Liver (tissue), 9 donors: Measurements from ENCODE around the gene VIM. TPM values are rescaled to one million over a fixed set of nuclear protein-coding genes. Genes with fewer than 3 reads are reported as not detected.

ENCODE experiments used
- DNase-seq: peaks from one replicate; pipeline ENCODE4 v3.0.0-alpha.2; 2017; ENCODE audit warnings: low spot score
- H3K27ac ChIP-seq, 2 donors: one replicate each; pipeline ENCODE4 v1.7.0; 2013; ENCODE audit warnings: inconsistent platforms in 2 of 2, low read length in 2 of 2, control low read depth in 1 of 2, low read depth in 1 of 2, mild to moderate bottlenecking in 1 of 2
- H3K27me3 ChIP-seq, 4 donors: one replicate each; pipeline versions ENCODE4 v1.6.1 to v1.7.0; 2013; ENCODE audit warnings: low read length in 3 of 4, inconsistent platforms in 1 of 4, mild to moderate bottlenecking in 1 of 4, moderate library complexity in 1 of 4; ENCODE audit not compliant: control insufficient read depth in 4 of 4, insufficient read depth in 4 of 4
- H3K36me3 ChIP-seq, 4 donors: one replicate each; pipeline versions ENCODE4 v1.6.1 to v1.7.0; 2013; ENCODE audit warnings: low read length in 3 of 4, mild to moderate bottlenecking in 3 of 4, low read depth in 1 of 4, moderate library complexity in 1 of 4; ENCODE audit not compliant: control insufficient read depth in 4 of 4, insufficient read depth in 3 of 4
- H3K4me1 ChIP-seq, 4 donors: one replicate each; pipeline versions ENCODE4 v1.6.1 to v1.7.0; 2013; ENCODE audit warnings: low read length in 3 of 4, mild to moderate bottlenecking in 3 of 4, moderate library complexity in 1 of 4; ENCODE audit not compliant: control insufficient read depth in 4 of 4, insufficient read depth in 4 of 4
- H3K4me3 ChIP-seq, 3 donors: one replicate each; pipeline versions ENCODE4 v1.6.1 to v1.7.0; 2013; ENCODE audit warnings: low read length in 3 of 3, control low read depth in 1 of 3, low read depth in 1 of 3, mild to moderate bottlenecking in 1 of 3
- H3K9ac ChIP-seq, 2 donors: one replicate each; pipeline ENCODE4 v1.7.0; 2013; ENCODE audit warnings: low read length in 2 of 2, mild to moderate bottlenecking in 2 of 2, moderate library complexity in 2 of 2, control low read depth in 1 of 2, low read depth in 1 of 2
- H3K9me3 ChIP-seq, 4 donors: one replicate each; pipeline versions ENCODE4 v1.6.1 to v1.7.0; 2013; ENCODE audit warnings: low read length in 3 of 4; ENCODE audit not compliant: control insufficient read depth in 4 of 4
- ATF3 ChIP-seq: IDR thresholded peaks from 2 replicates; pipeline ENCODE4 v1.6.1; 2016; ENCODE audit warnings: antibody characterized with exemption
- CTCF ChIP-seq: fragments of 150-350 bp; IDR thresholded peaks from 2 replicates; pipeline ENCODE4 v1.5.1; 2017; ENCODE audit warnings: improper control_type of control experiment, low read depth, low read length; ENCODE audit not compliant: missing input control
- EGR1 ChIP-seq, 2 donors: IDR thresholded peaks; 2 replicates each; pipeline ENCODE4 v1.6.1; 2016 to 2018; ENCODE audit warnings: antibody characterized with exemption in 2 of 2, low read depth in 2 of 2
- FOXA1 ChIP-seq: IDR thresholded peaks from 2 replicates; pipeline ENCODE4 v1.6.1; 2016; ENCODE audit warnings: antibody characterized with exemption
- FOXA2 ChIP-seq: IDR thresholded peaks from 2 replicates; pipeline ENCODE4 v1.6.1; 2016; ENCODE audit warnings: antibody characterized with exemption
- GABPA ChIP-seq, 2 donors: IDR thresholded peaks in 1 of 2; conservative IDR thresholded peaks in 1 of 2; 2 replicates each; pipeline ENCODE4 v1.6.1; 2016; ENCODE audit warnings: antibody characterized with exemption in 2 of 2, mild to moderate bottlenecking in 1 of 2, moderate library complexity in 1 of 2
- HNF4A ChIP-seq, 2 donors: conservative IDR thresholded peaks; 2 replicates each; pipeline ENCODE4 v1.6.1; 2016; ENCODE audit warnings: antibody characterized with exemption in 2 of 2, mild to moderate bottlenecking in 2 of 2
- HNF4G ChIP-seq: IDR thresholded peaks from 2 replicates; pipeline ENCODE4 v1.6.1; 2016; ENCODE audit warnings: antibody characterized with exemption
- JUND ChIP-seq, 2 donors: IDR thresholded peaks; 2 replicates each; pipeline ENCODE4 v1.6.1; 2016; ENCODE audit warnings: antibody characterized with exemption in 2 of 2
- MAX ChIP-seq: IDR thresholded peaks from 2 replicates; pipeline ENCODE4 v1.6.1; 2016; ENCODE audit warnings: antibody characterized with exemption
- NR2F2 ChIP-seq: IDR thresholded peaks from 2 replicates; pipeline ENCODE4 v1.6.1; 2016; ENCODE audit warnings: antibody characterized with exemption
- REST ChIP-seq: IDR thresholded peaks from 2 replicates; pipeline ENCODE4 v1.6.1; 2016; ENCODE audit warnings: antibody characterized with exemption, mild to moderate bottlenecking
- RXRA ChIP-seq, 2 donors: IDR thresholded peaks; 2 replicates each; pipeline ENCODE4 v1.6.1; 2017 to 2018; ENCODE audit warnings: antibody characterized with exemption in 2 of 2, mild to moderate bottlenecking in 1 of 2
- SP1 ChIP-seq: IDR thresholded peaks from 2 replicates; pipeline ENCODE4 v1.6.1; 2018; ENCODE audit warnings: antibody characterized with exemption, mild to moderate bottlenecking
- TAF1 ChIP-seq: conservative IDR thresholded peaks from 2 replicates; pipeline ENCODE4 v1.6.1; 2016; ENCODE audit warnings: antibody characterized with exemption, mild to moderate bottlenecking
- YY1 ChIP-seq: IDR thresholded peaks from 2 replicates; pipeline ENCODE4 v1.6.1; 2016; ENCODE audit warnings: antibody characterized with exemption, mild to moderate bottlenecking
- ZBTB33 ChIP-seq: IDR thresholded peaks from 2 replicates; pipeline ENCODE4 v1.6.1; 2016; ENCODE audit warnings: antibody characterized with exemption
- WGBS: extraction: QIAGEN DNeasy Blood & Tissue Kit; methylation state at CpG from one replicate; pipeline ENCODE4 v1.1.7; 2013; 5-methylcytosine and 5-hydroxymethylcytosine counted together
- polyA plus RNA-seq, 2 donors: library from polyadenylated mRNA; stranded (reverse) in 1 of 2; unstranded in 1 of 2; fragments of 200-250 nt in 1 of 2; fragments of >200 nt in 1 of 2; fragmentation: Nextera tagmentation in 1 of 2; extraction: Ambion mirVana in 1 of 2; gene quantifications; one replicate each; pipeline versions ENCODE4 v1.2.1 to v1.2.3, GENCODE V29; 2013 to 2015
- total RNA-seq, 2 donors: library from RNA; depleted of rRNA; stranded (reverse); fragments of >200 nt; gene quantifications; one replicate each; pipeline ENCODE4 v1.2.3, GENCODE V29; 2014
- donor health status: healthy.
- donor health status: healthy.
- donor health status: healthy.
- donor health status: healthy.
- donor health status: healthy.

Gene VIM
- total and polyA plus RNA-seq, 4 donors: 42.5 to 212 (median 100) TPM

GRCh38 chr10:17195083-17195482, 33.0 kb upstream of the VIM start:
- Histone ChIP-seq H3K27me3 (no peaks in the 10 kb centered on the region), H3K27ac (no peak overlapping the region), H3K9me3 (no peaks in the 10 kb centered on the region), H3K4me1 (peaks cover 0 to 1% (median 0%) of the 10 kb centered on the region in 4 donors), H3K4me3 (no peak overlapping the region), H3K36me3 (no peaks in the 10 kb centered on the region), H3K9ac (no peak overlapping the region)
- TF ChIP-seq RXRA (IDR thresholded peaks at IDR 0.05): no peak
- 78% methylated on average over 5 of the region's 5 CpGs for WGBS
- DNase-seq: no peak

- Histone ChIP-seq H3K9me3 (no peaks in the 10 kb centered on the region), H3K36me3 (no peaks in the 10 kb centered on the region), H3K9ac (no peak overlapping the region), H3K4me3 (no peak overlapping the region), H3K4me1 (peaks cover 0 to 10% (median 2%) of the 10 kb centered on the region in 4 donors), H3K27me3 (no peaks in the 10 kb centered on the region), H3K27ac (no peak overlapping the region)
- TF ChIP-seq HNF4A (conservative IDR thresholded peaks at IDR 0.05) (no peak), RXRA (IDR thresholded peaks at IDR 0.05) (no peak), JUND (IDR thresholded peaks at IDR 0.05) (no peak), FOXA2 (no peak), REST (no peak), GABPA (IDR thresholded peaks at IDR 0.05 in 1 of 2, conservative IDR thresholded peaks at IDR 0.05 in 1 of 2) (no peak), ZBTB33 (no peak)
- 88% methylated on average over 2 of the region's 2 CpGs for WGBS
- DNase-seq: no peak
These were observed 32.0 kb upstream of the VIM start for GRCh38 chr10:17196045-17196444.

GRCh38 chr10:17196573-17196972, 31.5 kb upstream of the VIM start:
- Histone ChIP-seq H3K4me3 (no peak overlapping the region), H3K9ac (no peak overlapping the region), H3K9me3 (no peaks in the 10 kb centered on the region), H3K36me3 (no peaks in the 10 kb centered on the region), H3K27ac (no peak overlapping the region), H3K4me1 (peaks cover 0 to 11% (median 3%) of the 10 kb centered on the region in 4 donors), H3K27me3 (no peaks in the 10 kb centered on the region)
- WGBS: 71% methylated on average over 3 of the region's 3 CpGs
- no peak for TF ChIP-seq FOXA1
- TF ChIP-seq TAF1: no peak
- no peak for TF ChIP-seq MAX
- no peak for TF ChIP-seq ATF3
- TF ChIP-seq CTCF: no peak
- no peak for TF ChIP-seq FOXA2
- TF ChIP-seq RXRA (IDR thresholded peaks at IDR 0.05): no peak
- TF ChIP-seq HNF4G: no peak
- no peak for TF ChIP-seq HNF4A (conservative IDR thresholded peaks at IDR 0.05)
- no peak for TF ChIP-seq JUND (IDR thresholded peaks at IDR 0.05)
- no peak for TF ChIP-seq ZBTB33
- TF ChIP-seq NR2F2: no peak
- TF ChIP-seq YY1: no peak
- no peak for TF ChIP-seq SP1
- TF ChIP-seq EGR1 (IDR thresholded peaks at IDR 0.05; ENCODE audit: low read depth in 2 of 2): no peak
- DNase-seq: no peak
